HG03442 (cell line): Measurements from ENCODE around the gene ALS2CL.

ENCODE experiments used
- ATAC-seq: cut with Tn5 transposase; IDR thresholded peaks from one replicate; pipeline ENCODE4 v1.9.1; 2021; ENCODE audit warnings: mild to moderate bottlenecking, moderate library complexity; ENCODE audit not compliant: unreplicated experiment

Gene ALS2CL

GRCh38 chr3:46643701-46644100 lies 49.8 kb downstream of the ALS2CL start:
- no peak for ATAC-seq

DNA sequence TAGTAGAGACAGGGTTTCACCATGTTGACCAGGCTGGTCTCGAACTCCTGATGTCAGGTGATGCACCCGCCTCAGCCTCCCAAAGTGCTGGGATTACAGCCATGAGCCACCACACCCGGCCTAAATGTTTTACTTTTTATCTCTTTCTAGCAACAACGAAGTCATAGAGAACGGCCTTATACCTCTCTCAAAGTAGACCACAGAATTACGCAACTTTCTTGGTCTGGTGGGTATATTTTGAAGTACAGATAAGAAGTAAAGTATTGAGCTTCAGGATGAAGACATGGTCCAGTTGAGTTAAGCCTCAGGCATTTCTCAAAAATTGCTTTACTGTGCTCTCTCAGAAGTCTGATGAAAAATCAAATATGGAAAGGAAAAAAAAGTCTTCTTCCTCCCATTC lies 50.5 kb downstream of the ALS2CL start:
- no peak for ATAC-seq

GRCh38 chr3:46640927-46641326 lies 52.6 kb downstream of the ALS2CL start:
- ATAC-seq: no peak

DNA sequence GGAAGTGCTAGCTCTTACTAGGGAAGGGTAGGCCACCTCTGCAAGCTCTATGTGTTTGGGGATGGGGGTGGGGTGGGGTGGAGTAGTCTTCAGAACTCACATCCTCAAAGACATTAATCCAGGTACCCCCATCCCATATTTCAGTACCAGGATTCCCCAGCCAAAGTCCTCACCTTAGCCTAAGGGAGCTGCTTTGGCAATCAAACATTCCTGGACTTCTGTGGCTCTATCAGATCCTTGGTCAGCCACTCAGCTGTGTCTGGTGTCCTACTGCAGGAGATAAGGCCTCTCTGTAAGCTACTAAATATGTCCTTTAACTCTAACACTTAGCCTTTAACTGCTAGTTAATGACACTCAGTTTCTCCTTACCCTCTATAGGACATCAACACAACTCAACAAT lies 54.3 kb downstream of the ALS2CL start:
- ATAC-seq: no peak

DNA sequence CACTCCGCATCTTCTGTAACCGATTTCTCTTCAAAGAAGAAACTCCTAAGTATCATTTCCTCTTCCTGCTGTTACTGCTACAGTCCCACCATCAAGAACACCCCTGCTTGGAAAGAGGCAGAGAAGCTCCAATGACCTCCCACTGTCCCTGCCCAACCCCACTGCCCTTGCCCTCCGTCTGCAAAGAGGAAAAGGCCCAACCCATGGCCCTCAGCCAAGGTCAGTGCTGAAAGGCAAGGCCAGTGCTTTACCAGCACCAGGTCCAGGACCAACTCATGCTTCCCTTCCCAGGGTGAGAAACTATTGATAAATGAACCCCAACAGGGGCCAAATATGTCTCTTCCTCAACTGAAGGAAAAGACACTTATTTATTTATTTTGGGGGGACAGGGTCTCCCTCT lies 58.6 kb downstream of the ALS2CL start:
- no peak for ATAC-seq

DNA sequence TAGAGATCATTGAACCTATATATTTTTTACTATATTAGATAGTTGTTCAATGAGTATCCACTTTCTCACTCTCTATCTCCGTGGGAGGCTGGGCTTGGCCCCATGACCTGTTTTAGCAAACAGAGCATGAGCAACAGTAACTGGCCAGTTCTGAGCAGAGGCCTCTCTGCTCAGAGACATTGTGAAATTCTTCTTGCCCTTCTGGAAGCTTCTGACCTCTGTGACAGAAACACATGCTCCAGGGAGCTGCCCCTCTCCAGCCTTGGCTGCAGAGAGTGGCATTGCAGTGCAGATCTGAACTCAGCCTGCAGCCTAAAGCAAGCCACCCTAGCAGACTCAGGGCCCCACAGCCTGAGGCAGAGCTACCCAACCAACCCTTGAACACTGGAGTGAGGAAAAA lies 60.7 kb downstream of the ALS2CL start:
- ATAC-seq: no peak

DNA sequence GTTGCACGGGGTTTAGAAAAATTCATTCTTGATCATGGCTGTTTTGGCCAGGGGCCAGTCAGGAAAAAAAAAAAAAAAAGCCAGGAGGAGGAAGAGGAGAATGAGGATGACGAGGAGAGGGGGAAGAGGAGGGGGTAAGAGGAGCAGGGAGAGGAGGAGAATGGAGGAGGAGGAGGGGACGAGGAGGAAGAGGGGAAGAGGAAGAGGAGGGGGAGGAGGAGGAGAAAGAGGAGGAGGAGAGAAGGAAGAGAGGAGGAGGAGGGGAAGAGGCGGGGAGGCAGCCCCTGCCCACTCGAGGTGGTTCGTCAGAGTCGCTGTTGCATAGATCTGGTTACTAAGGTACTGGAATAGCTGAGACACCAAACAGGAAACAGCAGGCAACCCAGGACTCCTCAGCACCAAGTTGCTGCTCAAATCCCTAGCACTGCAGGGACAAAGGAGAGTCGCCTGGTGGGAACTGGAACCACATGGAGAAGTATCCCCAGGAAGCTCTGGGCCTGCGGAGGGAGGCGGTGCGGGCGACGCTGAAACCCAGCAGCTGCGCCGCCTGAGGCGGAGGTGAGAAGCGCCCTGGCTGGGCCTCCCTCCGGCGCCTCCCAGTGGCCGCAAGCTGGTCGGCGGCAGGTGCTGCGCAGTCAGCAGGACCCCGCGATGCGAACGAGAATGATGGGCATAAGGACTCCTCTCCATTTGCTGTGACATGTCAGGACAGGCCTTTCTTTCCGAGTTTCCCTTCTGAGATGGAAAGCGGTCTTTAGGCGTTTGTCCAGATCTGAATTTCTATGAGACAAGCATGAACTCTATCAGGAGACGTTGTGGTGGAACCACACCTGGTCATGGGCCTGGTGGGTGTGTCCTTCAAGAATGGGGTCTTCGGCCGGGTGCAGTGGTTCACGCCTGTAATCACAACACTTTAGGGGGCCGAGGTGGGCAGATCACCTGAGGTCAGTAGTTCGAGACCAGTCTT lies 63.6 kb downstream of the ALS2CL start:
- peak; percentile 67 for ATAC-seq

DNA sequence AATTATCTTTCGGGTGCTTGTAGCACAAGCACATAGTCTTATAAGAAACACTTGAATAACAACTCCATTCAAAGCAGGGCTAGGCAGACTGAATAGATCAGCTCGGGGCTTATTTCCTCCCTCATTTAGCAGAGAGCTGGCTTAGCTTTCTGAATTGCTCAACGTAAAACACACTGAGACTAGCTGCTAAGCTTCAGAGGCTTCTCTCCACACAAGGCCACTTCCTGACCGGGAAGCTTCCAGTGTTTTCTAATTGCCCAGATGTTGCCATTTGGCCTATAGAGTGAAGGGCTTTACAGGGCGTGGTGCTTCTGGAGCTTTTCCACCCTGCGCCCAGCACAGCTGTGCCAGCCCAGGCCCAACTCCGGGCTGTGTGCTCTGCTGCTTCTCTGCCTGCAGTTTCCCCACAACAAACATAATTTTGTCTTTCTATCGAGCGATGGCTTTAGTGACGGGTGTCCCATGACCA lies 64.5 kb downstream of the ALS2CL start:
- ATAC-seq: no peak

DNA sequence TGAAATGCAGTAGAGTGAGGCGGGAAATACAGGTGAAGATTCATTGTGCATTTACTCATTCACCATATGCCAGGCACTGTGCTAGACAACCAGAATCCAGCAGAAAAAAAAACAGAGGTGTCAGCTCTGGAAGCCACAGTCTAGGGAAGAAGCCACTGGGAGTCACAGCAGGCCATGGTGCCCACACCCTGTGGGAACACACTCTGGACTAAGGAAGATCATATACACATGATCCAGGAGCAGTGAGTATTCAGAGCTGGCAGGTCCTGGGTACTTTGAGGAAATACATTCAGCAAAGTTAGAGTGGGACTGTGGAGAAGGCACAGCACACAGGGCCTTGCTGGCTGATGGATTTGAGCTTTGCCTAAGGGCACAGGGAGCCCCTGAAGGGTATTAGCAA lies 66.4 kb downstream of the ALS2CL start:
- ATAC-seq: no peak

GRCh38 chr3:46626039-46626438 lies 67.4 kb downstream of the ALS2CL start:
- ATAC-seq: no peak

DNA sequence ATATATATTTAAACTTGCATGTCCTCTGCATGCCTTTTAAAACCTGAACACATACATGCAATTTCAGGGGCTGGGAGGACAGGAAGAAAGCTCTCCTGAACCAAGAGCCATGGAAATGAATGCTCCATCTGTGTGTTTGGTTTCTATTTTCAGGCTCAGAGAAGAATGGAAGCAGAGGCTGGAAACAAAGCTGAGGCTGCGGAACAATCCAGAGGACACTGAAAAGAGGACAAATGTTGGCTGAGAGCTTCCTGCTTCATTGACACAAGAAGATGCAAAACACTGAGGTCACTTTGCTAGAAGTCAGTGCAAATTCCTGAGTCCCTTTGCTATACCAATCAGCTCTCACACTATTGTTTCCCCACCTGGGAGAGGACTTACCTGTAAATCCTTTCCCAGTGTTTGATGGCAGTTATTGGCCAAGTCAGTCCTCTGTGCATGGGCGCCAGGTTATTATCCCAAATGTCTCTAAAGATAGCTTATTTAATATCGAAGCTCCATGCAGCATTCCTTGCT lies 68.4 kb downstream of the ALS2CL start:
- ATAC-seq: no peak

- ATAC-seq: no peak
Observed at GRCh38 chr3:46624533-46624932, 68.9 kb downstream of the ALS2CL start.

GRCh38 chr3:46619845-46620778 lies 73.4 kb downstream of the ALS2CL start:
- ATAC-seq: no peak
